Neural cell (in vitro differentiated cells): ENCODE measurements around the gene PCDHA1. TPM values are rescaled to one million over a fixed set of nuclear protein-coding genes. Genes with fewer than 3 reads are reported as not detected.
A peak's percentile ranks its signal among the peaks of the same experiment; 100 is the strongest.

ENCODE experiments used
- H2AFZ ChIP-seq: fragments of 200-600, 300-800 bp; sonication (generic), shearing (Covaris generic); 2 replicates; pipeline ENCODE4 v1.6.0; 2014; ENCODE audit warnings: low read depth, mild to moderate bottlenecking, antibody characterized with exemption, low read length, moderate library complexity
- H3F3A ChIP-seq: fragments of 200-600 bp; shearing (Covaris generic); 2 replicates; pipeline ENCODE4 v1.6.1; 2016; ENCODE audit warnings: mild to moderate bottlenecking, moderate library complexity, mixed read lengths, antibody characterized with exemption, low read length; ENCODE audit not compliant: insufficient read depth, poor library complexity, severe bottlenecking
- H3K27ac ChIP-seq: fragments of 200-600, 300-800 bp; sonication (generic), shearing (Covaris generic); 2 replicates; pipeline ENCODE4 v1.5.1; 2014; ENCODE audit warnings: mild to moderate bottlenecking, low read length, moderate library complexity
- H3K27me3 ChIP-seq: fragments of 300-800, 200-600 bp; sonication (generic), shearing (Covaris generic); 2 replicates; pipeline ENCODE4 v1.6.0; 2014; ENCODE audit warnings: mild to moderate bottlenecking, low read depth, low read length, moderate library complexity; ENCODE audit not compliant: insufficient read depth
- H3K36me3 ChIP-seq: fragments of 300-800, 200-600 bp; sonication (generic), shearing (Covaris generic); 2 replicates; pipeline ENCODE4 v1.5.1; 2014; ENCODE audit warnings: mild to moderate bottlenecking, antibody characterized with exemption, low read length, moderate library complexity; ENCODE audit not compliant: insufficient read depth
- H3K4me2 ChIP-seq: fragments of 300-800, 200-600 bp; sonication (generic), shearing (Covaris generic); 2 replicates; pipeline ENCODE4 v1.6.0; 2014; ENCODE audit warnings: mild to moderate bottlenecking, low read length
- H3K4me3 ChIP-seq: fragments of 300-800, 200-600 bp; sonication (generic), shearing (Covaris generic); 2 replicates; pipeline ENCODE4 v1.5.1; 2014; ENCODE audit warnings: mild to moderate bottlenecking, low read length, moderate library complexity
- H3K79me2 ChIP-seq: fragments of 200-600 bp; shearing (Covaris generic); replicated peaks from 2 replicates; pipeline ENCODE4 v1.6.0; 2014; ENCODE audit warnings: mild to moderate bottlenecking, low read length, moderate library complexity; ENCODE audit not compliant: insufficient read depth
- H3K9ac ChIP-seq: fragments of 300-800, 200-600 bp; sonication (generic), shearing (Covaris generic); 2 replicates; pipeline ENCODE4 v1.6.1; 2016; ENCODE audit warnings: mild to moderate bottlenecking, low read length, mixed read lengths
- H3K9me2 ChIP-seq: fragments of 200-600 bp; shearing (Covaris generic); 2 replicates; pipeline ENCODE4 v1.6.1; 2016; ENCODE audit warnings: mild to moderate bottlenecking, low read length, mixed read lengths; ENCODE audit not compliant: insufficient read depth
- H3K9me3 ChIP-seq: fragments of 200-600, 300-800 bp; sonication (generic), shearing (Covaris generic); 2 replicates; pipeline ENCODE4 v1.6.1; 2016; ENCODE audit warnings: mild to moderate bottlenecking, mixed run types, low read length, moderate library complexity, mixed read lengths
- H4K20me1 ChIP-seq: fragments of 200-600 bp; shearing (Covaris generic); 2 replicates; pipeline ENCODE4 v1.6.1; 2016; ENCODE audit warnings: mild to moderate bottlenecking, mixed run types; ENCODE audit not compliant: insufficient read depth
- EP300 ChIP-seq: fragments of 450-650 bp; conservative IDR thresholded peaks from 2 replicates; pipeline ENCODE4 v1.6.1; 2014; ENCODE audit warnings: antibody characterized with exemption, mild to moderate bottlenecking, moderate library complexity; ENCODE audit not compliant: poor library complexity, severe bottlenecking
- EZH2 ChIP-seq: fragments of 200-600, 300-800 bp; shearing (Covaris generic), sonication (generic); IDR thresholded peaks from 2 replicates; pipeline ENCODE4 v1.6.1; 2014; ENCODE audit warnings: antibody characterized with exemption, low read length, borderline replicate concordance, mild to moderate bottlenecking; ENCODE audit not compliant: insufficient read depth, poor library complexity, severe bottlenecking
- MXI1 ChIP-seq: fragments of 450-650 bp; conservative IDR thresholded peaks from 2 replicates; pipeline ENCODE4 v1.6.1; 2014; ENCODE audit warnings: antibody characterized with exemption, mild to moderate bottlenecking; ENCODE audit not compliant: poor library complexity, severe bottlenecking
- RAD21 ChIP-seq: fragments of 450-650 bp; conservative IDR thresholded peaks from 2 replicates; pipeline ENCODE4 v1.6.1; 2014; ENCODE audit warnings: antibody characterized with exemption, mild to moderate bottlenecking, moderate library complexity
- SMC3 ChIP-seq: fragments of 450-650 bp; conservative IDR thresholded peaks from 2 replicates; pipeline ENCODE4 v1.6.1; 2014; ENCODE audit warnings: antibody characterized with exemption, mild to moderate bottlenecking, moderate library complexity; ENCODE audit not compliant: poor library complexity
- TAF1 ChIP-seq: IDR thresholded peaks from 2 replicates; pipeline ENCODE4 v1.6.1; 2012; ENCODE audit warnings: low read depth
- polyA plus RNA-seq: library from polyadenylated mRNA; depleted of rRNA; stranded (reverse); fragments of >200 nt; gene quantifications from 2 replicates; pipeline ENCODE4 v1.2.3, GENCODE V29; 2014
- TF ChIP-seq, protein P1 (sequence below): fragments of 450-650 bp; IDR thresholded peaks from 2 replicates; pipeline ENCODE4 v1.5.1; 2014; ENCODE audit warnings: antibody characterized with exemption, mild to moderate bottlenecking, moderate library complexity; ENCODE audit not compliant: poor library complexity, severe bottlenecking
- TF ChIP-seq, protein P2 (sequence below): IDR thresholded peaks from 2 replicates; pipeline ENCODE4 v1.6.1; 2012; ENCODE audit warnings: borderline replicate concordance

Gene PCDHA1
- polyA plus RNA-seq, 1 donor from 2014 or later, result 0.28 TPM

DNA sequence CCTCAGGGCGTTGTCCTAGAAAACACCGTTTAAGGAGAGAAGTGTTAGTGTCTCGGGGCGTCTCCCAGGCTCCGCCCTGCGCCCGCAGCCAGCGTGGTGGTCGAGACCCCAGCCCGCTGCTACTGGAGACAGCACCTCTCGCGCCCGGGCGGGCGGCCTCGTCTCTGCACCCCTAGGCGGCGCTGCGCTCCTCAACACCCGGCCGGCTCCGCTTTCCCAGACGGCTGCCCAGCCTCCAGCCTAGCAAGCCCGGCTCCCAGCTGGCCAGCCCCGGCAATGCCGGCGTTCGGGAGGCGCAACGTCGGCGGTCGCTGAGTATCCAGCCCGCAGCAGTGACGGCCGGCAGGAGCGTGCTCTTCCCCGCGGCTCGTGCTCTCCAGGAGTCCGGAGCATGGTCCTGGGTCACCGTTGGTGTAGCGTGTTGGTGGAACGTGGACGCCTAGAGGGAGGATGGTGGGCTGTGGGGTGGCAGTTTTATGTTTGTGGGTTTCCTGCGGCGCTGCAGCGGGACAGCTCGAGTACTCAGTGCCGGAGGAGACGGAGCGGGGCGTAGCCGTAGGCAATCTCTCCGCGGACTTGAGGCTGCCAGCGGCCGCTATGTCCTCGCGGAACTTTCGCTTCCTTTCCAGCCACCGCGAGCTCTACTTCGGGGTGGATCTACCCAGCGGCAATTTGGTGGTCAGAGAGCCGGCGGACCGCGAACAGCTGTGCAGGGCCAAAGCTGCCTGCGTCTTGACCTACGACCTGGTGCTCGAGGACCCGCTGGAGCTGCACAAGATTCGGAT, 140.7 kb downstream of the PCDHA1 start:
- H3K27me3 ChIP-seq, result no peaks in the 10 kb centered on the region
- H2AFZ ChIP-seq, result no peak overlapping the region
- peak overlapping the region; percentile 72 for H3K4me3 ChIP-seq
- H3F3A ChIP-seq, result no peaks in the 10 kb centered on the region
- no peaks in the 10 kb centered on the region for H4K20me1 ChIP-seq
- TF ChIP-seq SMC3 (peak; percentile 79), RAD21 (peak; percentile 77), TAF1 (no peak), EZH2 (no peak), EP300 (peak; percentile 13)
- TF ChIP-seq, protein P1, sequence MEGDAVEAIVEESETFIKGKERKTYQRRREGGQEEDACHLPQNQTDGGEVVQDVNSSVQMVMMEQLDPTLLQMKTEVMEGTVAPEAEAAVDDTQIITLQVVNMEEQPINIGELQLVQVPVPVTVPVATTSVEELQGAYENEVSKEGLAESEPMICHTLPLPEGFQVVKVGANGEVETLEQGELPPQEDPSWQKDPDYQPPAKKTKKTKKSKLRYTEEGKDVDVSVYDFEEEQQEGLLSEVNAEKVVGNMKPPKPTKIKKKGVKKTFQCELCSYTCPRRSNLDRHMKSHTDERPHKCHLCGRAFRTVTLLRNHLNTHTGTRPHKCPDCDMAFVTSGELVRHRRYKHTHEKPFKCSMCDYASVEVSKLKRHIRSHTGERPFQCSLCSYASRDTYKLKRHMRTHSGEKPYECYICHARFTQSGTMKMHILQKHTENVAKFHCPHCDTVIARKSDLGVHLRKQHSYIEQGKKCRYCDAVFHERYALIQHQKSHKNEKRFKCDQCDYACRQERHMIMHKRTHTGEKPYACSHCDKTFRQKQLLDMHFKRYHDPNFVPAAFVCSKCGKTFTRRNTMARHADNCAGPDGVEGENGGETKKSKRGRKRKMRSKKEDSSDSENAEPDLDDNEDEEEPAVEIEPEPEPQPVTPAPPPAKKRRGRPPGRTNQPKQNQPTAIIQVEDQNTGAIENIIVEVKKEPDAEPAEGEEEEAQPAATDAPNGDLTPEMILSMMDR, result peak; percentile 92
- no peaks in the 10 kb centered on the region for H3K9me3 ChIP-seq
- H3K9me2 ChIP-seq, result no peaks in the 10 kb centered on the region
- no peak overlapping the region for H3K4me2 ChIP-seq
- peak overlapping the region; percentile 54 for H3K9ac ChIP-seq
- no peaks in the 10 kb centered on the region for H3K36me3 ChIP-seq
- H3K27ac ChIP-seq, result peak overlapping the region; percentile 13
- peaks cover 8% of the 10 kb centered on the region for H3K79me2 ChIP-seq

DNA sequence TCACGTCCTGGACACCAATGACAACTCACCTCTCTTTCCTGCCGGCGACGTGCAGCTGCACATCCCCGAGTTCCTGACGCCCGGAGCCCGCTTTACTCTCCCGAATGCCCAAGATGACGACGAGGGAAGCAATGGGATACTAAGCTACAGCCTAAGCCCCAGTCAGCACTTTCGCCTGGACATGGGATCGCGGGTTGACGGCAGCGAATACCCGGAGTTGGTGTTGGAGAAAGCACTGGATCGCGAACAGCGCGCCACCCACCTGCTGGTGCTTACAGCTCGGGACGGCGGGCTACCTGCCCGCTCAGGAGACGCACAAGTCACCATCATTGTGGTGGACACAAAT, 141.3 kb downstream of the PCDHA1 start:
- no peaks in the 10 kb centered on the region for H3K27me3 ChIP-seq

More for the DNA sequence above, 141.3 kb downstream of the PCDHA1 start:
- Histone ChIP-seq H3K4me3 (peak overlapping the region; percentile 72), H3K4me2 (no peak overlapping the region), H3K36me3 (no peaks in the 10 kb centered on the region), H3K9me2 (no peaks in the 10 kb centered on the region), H2AFZ (no peak overlapping the region), H3F3A (no peaks in the 10 kb centered on the region), H3K9me3 (no peaks in the 10 kb centered on the region), H3K27ac (peak overlapping the region; percentile 13), H3K9ac (peak overlapping the region; percentile 54), H3K79me2 (peaks cover 8% of the 10 kb centered on the region), H4K20me1 (no peaks in the 10 kb centered on the region)
- TF ChIP-seq, protein P2, sequence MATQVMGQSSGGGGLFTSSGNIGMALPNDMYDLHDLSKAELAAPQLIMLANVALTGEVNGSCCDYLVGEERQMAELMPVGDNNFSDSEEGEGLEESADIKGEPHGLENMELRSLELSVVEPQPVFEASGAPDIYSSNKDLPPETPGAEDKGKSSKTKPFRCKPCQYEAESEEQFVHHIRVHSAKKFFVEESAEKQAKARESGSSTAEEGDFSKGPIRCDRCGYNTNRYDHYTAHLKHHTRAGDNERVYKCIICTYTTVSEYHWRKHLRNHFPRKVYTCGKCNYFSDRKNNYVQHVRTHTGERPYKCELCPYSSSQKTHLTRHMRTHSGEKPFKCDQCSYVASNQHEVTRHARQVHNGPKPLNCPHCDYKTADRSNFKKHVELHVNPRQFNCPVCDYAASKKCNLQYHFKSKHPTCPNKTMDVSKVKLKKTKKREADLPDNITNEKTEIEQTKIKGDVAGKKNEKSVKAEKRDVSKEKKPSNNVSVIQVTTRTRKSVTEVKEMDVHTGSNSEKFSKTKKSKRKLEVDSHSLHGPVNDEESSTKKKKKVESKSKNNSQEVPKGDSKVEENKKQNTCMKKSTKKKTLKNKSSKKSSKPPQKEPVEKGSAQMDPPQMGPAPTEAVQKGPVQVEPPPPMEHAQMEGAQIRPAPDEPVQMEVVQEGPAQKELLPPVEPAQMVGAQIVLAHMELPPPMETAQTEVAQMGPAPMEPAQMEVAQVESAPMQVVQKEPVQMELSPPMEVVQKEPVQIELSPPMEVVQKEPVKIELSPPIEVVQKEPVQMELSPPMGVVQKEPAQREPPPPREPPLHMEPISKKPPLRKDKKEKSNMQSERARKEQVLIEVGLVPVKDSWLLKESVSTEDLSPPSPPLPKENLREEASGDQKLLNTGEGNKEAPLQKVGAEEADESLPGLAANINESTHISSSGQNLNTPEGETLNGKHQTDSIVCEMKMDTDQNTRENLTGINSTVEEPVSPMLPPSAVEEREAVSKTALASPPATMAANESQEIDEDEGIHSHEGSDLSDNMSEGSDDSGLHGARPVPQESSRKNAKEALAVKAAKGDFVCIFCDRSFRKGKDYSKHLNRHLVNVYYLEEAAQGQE, result no peak
- TF ChIP-seq, protein P1, result no peak
- TF ChIP-seq MXI1 (no peak), EP300 (no peak), EZH2 (no peak), RAD21 (no peak), SMC3 (no peak)
